ENCODE measurements around the gene AVEN.

AVEN gene

DNA sequence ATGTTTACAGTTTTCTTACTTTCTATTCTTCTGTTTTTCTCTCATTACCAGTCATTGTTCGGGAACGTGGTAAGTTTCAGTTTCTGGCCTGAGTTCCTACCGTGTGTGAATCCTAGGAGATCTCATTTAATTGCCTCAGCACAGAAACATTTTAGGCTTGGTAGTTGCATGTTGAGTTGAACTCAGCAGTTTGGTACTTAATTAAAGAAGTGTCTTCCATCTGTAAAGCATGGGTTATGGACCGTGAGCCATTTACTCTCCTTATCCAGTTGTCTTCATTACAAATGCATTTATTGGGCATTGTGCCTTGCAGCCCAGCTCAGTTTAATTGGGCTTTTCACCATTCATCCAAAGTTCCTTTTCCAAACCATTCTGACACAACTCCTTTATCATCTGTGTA lies 212.8 kb downstream of the AVEN start:
- no peaks in the 10 kb centered on the region for H3K79me2 ChIP-seq (ENCODE audit: control insufficient read depth, low read length)
- no peak overlapping the region for H3K4me3 ChIP-seq (ENCODE audit: low read length)
- H3K9me2 ChIP-seq (replicated peaks; ENCODE audit: control insufficient read depth, low read length) = no peaks in the 10 kb centered on the region
- H4K20me1 ChIP-seq (ENCODE audit: control insufficient read depth, insufficient read depth, low read depth, low read length) = no peaks in the 10 kb centered on the region
- H3K4me1 ChIP-seq (ENCODE audit: control insufficient read depth, low read length) = no peaks in the 10 kb centered on the region
- peaks cover 10% of the 10 kb centered on the region; the same call in 1 of the 2 replicates for H3K27me3 ChIP-seq (ENCODE audit: control insufficient read depth, low read length)
- no peak overlapping the region for H3K4me2 ChIP-seq (ENCODE audit: low read length)
- H3F3A ChIP-seq (ENCODE audit: control insufficient read depth, insufficient read depth) = no peaks in the 10 kb centered on the region
- TF ChIP-seq EZH2phosphoT487 (IDR thresholded peaks at IDR 0.05; ENCODE audit: borderline replicate concordance, low read length) = no peak
- TF ChIP-seq, protein P1, sequence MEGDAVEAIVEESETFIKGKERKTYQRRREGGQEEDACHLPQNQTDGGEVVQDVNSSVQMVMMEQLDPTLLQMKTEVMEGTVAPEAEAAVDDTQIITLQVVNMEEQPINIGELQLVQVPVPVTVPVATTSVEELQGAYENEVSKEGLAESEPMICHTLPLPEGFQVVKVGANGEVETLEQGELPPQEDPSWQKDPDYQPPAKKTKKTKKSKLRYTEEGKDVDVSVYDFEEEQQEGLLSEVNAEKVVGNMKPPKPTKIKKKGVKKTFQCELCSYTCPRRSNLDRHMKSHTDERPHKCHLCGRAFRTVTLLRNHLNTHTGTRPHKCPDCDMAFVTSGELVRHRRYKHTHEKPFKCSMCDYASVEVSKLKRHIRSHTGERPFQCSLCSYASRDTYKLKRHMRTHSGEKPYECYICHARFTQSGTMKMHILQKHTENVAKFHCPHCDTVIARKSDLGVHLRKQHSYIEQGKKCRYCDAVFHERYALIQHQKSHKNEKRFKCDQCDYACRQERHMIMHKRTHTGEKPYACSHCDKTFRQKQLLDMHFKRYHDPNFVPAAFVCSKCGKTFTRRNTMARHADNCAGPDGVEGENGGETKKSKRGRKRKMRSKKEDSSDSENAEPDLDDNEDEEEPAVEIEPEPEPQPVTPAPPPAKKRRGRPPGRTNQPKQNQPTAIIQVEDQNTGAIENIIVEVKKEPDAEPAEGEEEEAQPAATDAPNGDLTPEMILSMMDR (IDR thresholded peaks at IDR 0.05; ENCODE audit: low read depth, low read length, poor library complexity, severe bottlenecking) = no peak
- H3K9me3 ChIP-seq (ENCODE audit: control insufficient read depth, insufficient read depth, low read length) = no peaks in the 10 kb centered on the region
- no peaks in the 10 kb centered on the region for H3K36me3 ChIP-seq (ENCODE audit: control insufficient read depth, low read length)
- H3K27ac ChIP-seq (ENCODE audit: low read depth, low read length) = no peak overlapping the region

DNA sequence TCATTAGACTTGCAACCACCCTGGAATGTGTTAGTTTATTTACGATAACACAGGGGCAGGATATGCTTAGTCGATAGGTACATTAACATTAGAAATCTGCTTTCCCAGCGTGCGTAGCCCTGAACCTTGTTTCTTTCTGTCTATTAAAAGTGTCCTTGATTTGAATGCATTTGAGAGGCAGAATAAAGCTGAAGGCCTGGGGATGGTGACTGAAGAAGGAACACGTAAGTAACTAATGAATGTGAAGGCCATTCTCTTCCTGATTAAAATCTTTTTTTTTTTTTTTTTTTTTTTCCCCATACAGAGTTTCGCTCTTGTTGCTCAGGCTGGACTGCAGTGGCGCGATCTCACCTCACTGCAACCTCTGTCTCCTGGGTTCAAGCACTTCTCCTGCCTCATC lies 213.6 kb downstream of the AVEN start:
- Histone ChIP-seq H3K9me2 (replicated peaks; ENCODE audit: control insufficient read depth, low read length) (no peaks in the 10 kb centered on the region), H3K4me2 (ENCODE audit: low read length) (no peak overlapping the region), H3K36me3 (ENCODE audit: control insufficient read depth, low read length) (no peaks in the 10 kb centered on the region), H3F3A (ENCODE audit: control insufficient read depth, insufficient read depth) (no peaks in the 10 kb centered on the region), H3K4me1 (ENCODE audit: control insufficient read depth, low read length) (no peaks in the 10 kb centered on the region), H3K79me2 (ENCODE audit: control insufficient read depth, low read length) (no peaks in the 10 kb centered on the region), H4K20me1 (ENCODE audit: control insufficient read depth, insufficient read depth, low read depth, low read length) (no peaks in the 10 kb centered on the region), H3K27me3 (ENCODE audit: control insufficient read depth, low read length) (0 out of 2 replicates have a peak, but pooled peaks cover 6% of the 10 kb centered on the region), H3K4me3 (ENCODE audit: low read length) (no peak overlapping the region), H3K27ac (ENCODE audit: low read depth, low read length) (no peak overlapping the region), H3K9me3 (ENCODE audit: control insufficient read depth, insufficient read depth, low read length) (no peaks in the 10 kb centered on the region)
- no peak for TF ChIP-seq EZH2phosphoT487 (IDR thresholded peaks at IDR 0.05; ENCODE audit: borderline replicate concordance, low read length)
- TF ChIP-seq, protein P1 (IDR thresholded peaks at IDR 0.05; ENCODE audit: low read depth, low read length, poor library complexity, severe bottlenecking) = no peak

DNA sequence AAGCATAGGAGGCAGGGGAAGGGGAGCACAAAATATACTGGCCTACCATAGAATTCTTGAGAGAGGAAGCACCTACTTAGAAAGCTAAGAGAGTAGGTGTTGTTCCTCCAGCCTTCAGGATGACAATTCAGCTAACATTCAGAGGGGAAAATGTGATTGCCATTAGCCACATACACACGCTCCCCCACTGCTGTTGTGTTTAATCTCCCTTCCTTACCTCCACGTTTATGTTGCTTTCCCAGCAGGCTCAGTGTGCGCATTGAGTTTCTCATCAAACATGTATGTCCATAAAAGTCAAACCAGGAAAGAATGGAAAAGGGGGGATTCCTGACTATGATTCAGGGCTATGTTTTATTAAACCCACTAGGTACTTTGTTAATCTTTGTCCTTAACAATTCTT lies 215.9 kb downstream of the AVEN start:
- TF ChIP-seq EZH2phosphoT487 (IDR thresholded peaks at IDR 0.05; ENCODE audit: borderline replicate concordance, low read length) = no peak
- TF ChIP-seq, protein P1 (IDR thresholded peaks at IDR 0.05; ENCODE audit: low read depth, low read length, poor library complexity, severe bottlenecking) = no peak
- Histone ChIP-seq H3K4me3 (ENCODE audit: low read length) (no peak overlapping the region), H4K20me1 (ENCODE audit: control insufficient read depth, insufficient read depth, low read depth, low read length) (no peaks in the 10 kb centered on the region), H3F3A (ENCODE audit: control insufficient read depth, insufficient read depth) (no peaks in the 10 kb centered on the region), H3K9me2 (replicated peaks; ENCODE audit: control insufficient read depth, low read length) (no peaks in the 10 kb centered on the region), H3K4me2 (ENCODE audit: low read length) (no peak overlapping the region), H3K36me3 (ENCODE audit: control insufficient read depth, low read length) (no peaks in the 10 kb centered on the region), H3K27me3 (ENCODE audit: control insufficient read depth, low read length) (0 out of 2 replicates have a peak, but pooled peaks cover 3% of the 10 kb centered on the region), H3K9me3 (ENCODE audit: control insufficient read depth, insufficient read depth, low read length) (no peaks in the 10 kb centered on the region), H3K79me2 (ENCODE audit: control insufficient read depth, low read length) (no peaks in the 10 kb centered on the region), H3K4me1 (ENCODE audit: control insufficient read depth, low read length) (no peaks in the 10 kb centered on the region), H3K27ac (ENCODE audit: low read depth, low read length) (no peak overlapping the region)
